GM19372 (cell line): ENCODE measurements around the gene TCF15.
"Not testable (repeated sequence)": the region's sequence is repeated elsewhere in the genome, so short reads cannot be mapped to it uniquely, and the experiment has no call there.

Experiments
- ATAC-seq: cut with Tn5 transposase; IDR thresholded peaks from one replicate; pipeline ENCODE4 v1.9.1; 2021; ENCODE audit warnings: mild to moderate bottlenecking, low read depth, moderate library complexity; ENCODE audit not compliant: unreplicated experiment

The TCF15 gene

GRCh38 chr20:584161-584970 is 25.7 kb downstream of the TCF15 start:
- no peak for ATAC-seq

GRCh38 chr20:582204-582603 is 27.9 kb downstream of the TCF15 start:
- ATAC-seq: no peak

GRCh38 chr20:578940-579690 is 31.0 kb downstream of the TCF15 start:
- ATAC-seq: not testable (repeated sequence)

- ATAC-seq: no peak
These were observed 32.8 kb downstream of the TCF15 start for GRCh38 chr20:577167-577791.

GRCh38 chr20:576156-576555 is 34.0 kb downstream of the TCF15 start:
- ATAC-seq: no peak

- no peak for ATAC-seq
These were observed 34.9 kb downstream of the TCF15 start for GRCh38 chr20:575230-575629.

GRCh38 chr20:574297-574942 is 35.7 kb downstream of the TCF15 start:
- no peak for ATAC-seq

GRCh38 chr20:573414-574296 is 36.5 kb downstream of the TCF15 start:
- ATAC-seq: no peak

- ATAC-seq: no peak
These were observed 37.4 kb downstream of the TCF15 start for GRCh38 chr20:572727-573126.

GRCh38 chr20:571754-572441 is 38.2 kb downstream of the TCF15 start:
- no peak for ATAC-seq

GRCh38 chr20:568673-569415 is 41.3 kb downstream of the TCF15 start:
- no peak for ATAC-seq

- no peak for ATAC-seq
These were observed 41.9 kb downstream of the TCF15 start for GRCh38 chr20:568097-568652.

- ATAC-seq: no peak
These were observed 45.9 kb downstream of the TCF15 start for GRCh38 chr20:564192-564591.

GRCh38 chr20:563187-563586 is 46.9 kb downstream of the TCF15 start:
- ATAC-seq: no peak

- no peak for ATAC-seq
These were observed 47.7 kb downstream of the TCF15 start for GRCh38 chr20:562232-562897.

GRCh38 chr20:561437-562231 is 48.5 kb downstream of the TCF15 start:
- ATAC-seq: no peak

GRCh38 chr20:560680-561079 is 49.4 kb downstream of the TCF15 start:
- no peak for ATAC-seq
